Calu3 (cell line): ENCODE measurements around the gene UCP3. TPM values are rescaled to one million over a fixed set of nuclear protein-coding genes. Genes with fewer than 3 reads are reported as not detected.

ENCODE experiments used
- BruUV-seq: library from RNA; stranded (reverse); fragments of 400-500 nt; replicated peaks from 2 replicates; lab custom pipeline; 2021; lab: Mats Ljungman, UMichigan
- CTCF ChIA-PET: fragments of 300-600 bp; sonication (Branson Sonifier 250); formaldehyde crosslinking; loops from one replicate; lab custom pipeline; 2022; ENCODE audit warnings: antibody characterized with exemption; lab: Charles Lee
- DNase-seq: peaks from one replicate; pipeline ENCODE4 v3.0.0; 2022
- H3K27ac Mint-ChIP-seq: one replicate; pipeline ENCODE4 v1.8.0; 2022; ENCODE audit warnings: mixed read lengths; ENCODE audit not compliant: unreplicated experiment
- H3K27me3 Mint-ChIP-seq: one replicate; pipeline ENCODE4 v1.8.0; 2022; ENCODE audit warnings: mixed read lengths; ENCODE audit not compliant: unreplicated experiment
- H3K36me3 Mint-ChIP-seq: one replicate; pipeline ENCODE4 v1.8.0; 2022; ENCODE audit warnings: mild to moderate bottlenecking, moderate library complexity, mixed read lengths; ENCODE audit not compliant: insufficient read depth, unreplicated experiment
- H3K4me1 Mint-ChIP-seq: one replicate; pipeline ENCODE4 v1.8.0; 2022; ENCODE audit warnings: mild to moderate bottlenecking, low read depth, mixed read lengths; ENCODE audit not compliant: unreplicated experiment
- H3K4me3 Mint-ChIP-seq: one replicate; pipeline ENCODE4 v1.8.0; 2022; ENCODE audit warnings: mild to moderate bottlenecking, low read depth, moderate library complexity, mixed read lengths; ENCODE audit not compliant: unreplicated experiment
- H3K9me3 Mint-ChIP-seq: one replicate; pipeline ENCODE4 v1.8.0; 2022; ENCODE audit warnings: low read depth, mixed read lengths; ENCODE audit not compliant: unreplicated experiment
- CTCF ChIP-seq: fragments of 200-600 bp; IDR thresholded peaks from one replicate; pipeline ENCODE4 v1.8.0; 2022; ENCODE audit warnings: antibody characterized with exemption; ENCODE audit not compliant: unreplicated experiment
- intact Hi-C: fragments of 100-400 bp; cut with micrococcal nuclease; formaldehyde crosslinking; loops from one replicate; pipeline ENCODE4 v1.10.0; 2022; ENCODE audit not compliant: unreplicated experiment
- total RNA-seq: library from RNA; stranded (reverse); gene quantifications from 2 replicates; pipeline ENCODE4 v1.2.3, GENCODE V29; 2022

Gene UCP3
- total RNA-seq, 1 experiment from 2014 or later = 1.9 TPM

DNA sequence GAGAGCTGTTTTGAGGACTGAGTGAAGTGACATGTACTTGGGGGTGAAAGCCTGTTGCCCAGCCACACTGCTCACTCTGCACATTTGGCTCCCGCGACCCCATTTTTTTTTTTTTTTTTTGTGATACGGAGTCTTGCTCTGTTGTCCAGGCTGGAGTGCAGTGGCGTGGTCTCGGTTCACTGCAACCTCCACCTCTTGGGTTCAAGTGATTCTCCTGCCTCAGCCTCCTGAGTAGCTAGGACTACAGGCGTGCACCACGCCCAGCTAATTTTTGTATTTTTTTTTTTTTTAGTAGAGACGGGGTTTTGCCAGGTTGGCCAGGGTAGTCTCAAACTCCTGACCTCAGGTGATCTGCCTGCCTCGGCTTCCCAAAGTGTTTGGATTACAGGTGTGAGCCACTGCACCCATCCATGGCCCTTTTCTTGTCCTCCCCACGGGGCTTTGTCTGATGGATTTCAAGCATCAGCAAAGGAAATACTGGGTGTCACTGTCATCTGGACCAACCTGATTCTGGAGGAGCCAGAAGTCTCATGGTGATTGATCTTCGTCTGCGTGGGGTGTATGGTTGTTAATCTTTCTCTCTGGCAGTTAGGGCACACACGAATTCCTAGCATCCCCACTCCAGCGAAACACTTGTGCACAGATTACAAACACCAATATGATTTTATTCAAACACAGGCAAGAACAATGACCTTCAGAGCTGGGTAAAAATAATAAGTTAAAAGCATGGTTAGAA lies 3.4 kb upstream of the UCP3 start:
- no peak overlapping the region for H3K4me3 Mint-ChIP-seq
- no peak for DNase-seq
- no peaks in the 10 kb centered on the region for H3K27me3 Mint-ChIP-seq
- no peak overlapping the region for H3K27ac Mint-ChIP-seq
- no peaks in the 10 kb centered on the region for H3K9me3 Mint-ChIP-seq
- no peak for TF ChIP-seq CTCF
- no peaks in the 10 kb centered on the region for H3K4me1 Mint-ChIP-seq
- H3K36me3 Mint-ChIP-seq = peaks cover 5% of the 10 kb centered on the region
- CTCF ChIA-PET = interaction anchor here (0.7 kb wide), 1 partner anchor 482 kb away, joined by 3 read pairs; no protein-coding TSS in a partner anchor
- BruUV-seq = no TSS peak
- intact Hi-C loops = no loop called here

- DNase-seq = no peak
- Mint-ChIP-seq H3K27ac (peak overlapping the region; percentile 39), H3K4me3 (no peak overlapping the region), H3K4me1 (no peaks in the 10 kb centered on the region), H3K9me3 (no peaks in the 10 kb centered on the region), H3K27me3 (no peaks in the 10 kb centered on the region), H3K36me3 (peaks cover 5% of the 10 kb centered on the region)
- TF ChIP-seq CTCF = no peak
- intact Hi-C loops = no loop called here
- BruUV-seq = no TSS peak
- CTCF ChIA-PET = interaction anchor here (0.7 kb wide), 1 partner anchor 481 kb away, joined by 3 read pairs; no protein-coding TSS in a partner anchor
These were observed 2.6 kb upstream of the UCP3 start for GRCh38 chr11:74011360-74012073.

DNA sequence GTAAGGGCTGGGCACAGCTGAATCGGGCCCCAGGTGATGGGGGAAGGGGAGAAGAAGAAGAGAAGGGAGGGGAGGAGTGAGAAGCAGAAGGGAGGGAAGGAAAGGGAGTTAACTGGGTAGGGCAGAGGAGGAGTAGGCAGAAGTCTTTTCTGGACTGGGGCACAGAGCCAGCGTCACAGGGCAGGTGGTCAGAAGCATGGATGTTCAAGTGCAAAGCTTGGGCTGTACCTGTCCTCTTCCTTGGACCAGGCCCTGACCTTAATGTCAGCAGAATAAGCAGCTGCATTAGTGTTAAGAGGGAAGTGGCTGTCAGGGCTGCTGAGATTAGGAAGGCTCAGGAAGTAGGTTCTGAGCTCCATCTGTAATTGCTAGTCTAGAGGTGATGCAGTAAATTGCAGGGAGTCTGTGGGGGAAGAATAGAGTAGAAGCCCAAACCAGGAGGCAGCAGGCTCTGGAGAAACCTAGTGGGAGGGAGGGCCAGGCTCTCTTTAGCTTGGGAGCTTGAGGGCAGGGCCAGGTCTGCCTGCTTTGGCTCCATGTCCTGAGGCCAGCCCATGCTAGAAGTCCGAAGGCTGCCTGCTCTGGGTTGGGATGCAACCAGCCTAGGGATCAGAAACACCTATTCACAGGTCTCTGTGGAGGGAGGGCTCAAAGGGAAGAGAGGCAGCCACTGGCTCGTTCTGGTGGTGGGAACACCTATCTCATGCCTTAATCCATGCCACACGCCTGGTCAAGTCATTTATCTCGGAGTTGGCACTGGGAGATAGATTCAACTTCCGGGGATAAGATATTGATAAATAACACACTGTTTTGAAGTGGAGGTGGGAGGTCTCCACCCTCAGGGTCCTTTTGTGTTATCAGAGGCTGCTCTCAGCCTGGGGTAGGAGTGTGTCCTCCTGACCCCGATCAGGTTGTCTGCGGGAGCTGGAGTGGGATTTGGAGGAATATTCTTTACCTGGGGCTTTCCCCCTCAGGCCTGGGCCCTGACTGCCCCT lies 1.7 kb upstream of the UCP3 start:
- CTCF ChIA-PET = no interaction called here
- Mint-ChIP-seq H3K9me3 (no peaks in the 10 kb centered on the region), H3K4me3 (no peak overlapping the region), H3K36me3 (peaks cover 5% of the 10 kb centered on the region), H3K27ac (no peak overlapping the region), H3K27me3 (no peaks in the 10 kb centered on the region), H3K4me1 (no peaks in the 10 kb centered on the region)
- intact Hi-C loops = no loop called here
- no TSS peak for BruUV-seq
- no peak for DNase-seq
- TF ChIP-seq CTCF = no peak

GRCh38 chr11:74009675-74010305 lies 905 bp upstream of the UCP3 start:
- H3K36me3 Mint-ChIP-seq = peaks cover 5% of the 10 kb centered on the region
- no peak overlapping the region for H3K4me3 Mint-ChIP-seq
- no TSS peak for BruUV-seq
- TF ChIP-seq CTCF = no peak
- no peaks in the 10 kb centered on the region for H3K27me3 Mint-ChIP-seq
- intact Hi-C loops = no loop called here
- CTCF ChIA-PET = no interaction called here
- DNase-seq = no peak
- no peaks in the 10 kb centered on the region for H3K9me3 Mint-ChIP-seq
- no peaks in the 10 kb centered on the region for H3K4me1 Mint-ChIP-seq
- H3K27ac Mint-ChIP-seq = no peak overlapping the region
